Colonic mucosa (tissue), 4 donors: ENCODE data around the gene LRRC3B. TPM values are rescaled to one million over a fixed set of nuclear protein-coding genes. Genes with fewer than 3 reads are reported as not detected.

Source experiments
- DNase-seq: peaks from one replicate; pipeline ENCODE4 v3.0.0-alpha.2; 2020
- H3K27ac ChIP-seq: fragments of 200-600 bp; one replicate; pipeline ENCODE4 v1.8.0; 2021
- H3K27me3 ChIP-seq: fragments of 200-600 bp; one replicate; pipeline ENCODE4 v1.8.0; 2021
- H3K36me3 ChIP-seq: fragments of 200-600 bp; one replicate; pipeline ENCODE4 v1.8.0; 2021
- H3K4me1 ChIP-seq: fragments of 200-600 bp; one replicate; pipeline ENCODE4 v1.8.0; 2021; ENCODE audit warnings: mild to moderate bottlenecking
- H3K4me3 ChIP-seq: fragments of 200-600 bp; one replicate; pipeline ENCODE4 v1.8.0; 2021
- H3K9ac ChIP-seq, 2 donors: one replicate each; pipeline ENCODE4 v1.7.0; 2013; ENCODE audit warnings: control low read depth in 2 of 2, low read depth in 2 of 2, low read length in 2 of 2
- H3K9me3 ChIP-seq: fragments of 200-600 bp; one replicate; pipeline ENCODE4 v1.8.0; 2021
- intact Hi-C: fragments of 100-400 bp; cut with DNase I; formaldehyde crosslinking; loops from one replicate; pipeline ENCODE4 v1.14.1; 2022
- total RNA-seq, 2 donors: library from RNA; stranded (reverse); fragmentation: NEBNext Ultra II Directional in 1 of 2; extraction: Animal tissue kit (Norgen Biotek cat#: 25700) in 1 of 2; gene quantifications; one replicate each; pipeline ENCODE4 v1.2.1, GENCODE V29; 2021
- TF ChIP-seq, protein P1 (sequence below): fragments of 200-600 bp; IDR thresholded peaks from one replicate; pipeline ENCODE4 v1.8.0; 2022; ENCODE audit warnings: antibody characterized with exemption, mild to moderate bottlenecking
- donor health status: healthy.
- donor health status: DM: no; HTN: no; CAD: no.
- donor health status: DM: no; HTN: no; CAD: no.

LRRC3B gene
- total RNA-seq, 2 donors from 2014 or later: 0.08 to 0.15 TPM

- TF ChIP-seq, protein P1, sequence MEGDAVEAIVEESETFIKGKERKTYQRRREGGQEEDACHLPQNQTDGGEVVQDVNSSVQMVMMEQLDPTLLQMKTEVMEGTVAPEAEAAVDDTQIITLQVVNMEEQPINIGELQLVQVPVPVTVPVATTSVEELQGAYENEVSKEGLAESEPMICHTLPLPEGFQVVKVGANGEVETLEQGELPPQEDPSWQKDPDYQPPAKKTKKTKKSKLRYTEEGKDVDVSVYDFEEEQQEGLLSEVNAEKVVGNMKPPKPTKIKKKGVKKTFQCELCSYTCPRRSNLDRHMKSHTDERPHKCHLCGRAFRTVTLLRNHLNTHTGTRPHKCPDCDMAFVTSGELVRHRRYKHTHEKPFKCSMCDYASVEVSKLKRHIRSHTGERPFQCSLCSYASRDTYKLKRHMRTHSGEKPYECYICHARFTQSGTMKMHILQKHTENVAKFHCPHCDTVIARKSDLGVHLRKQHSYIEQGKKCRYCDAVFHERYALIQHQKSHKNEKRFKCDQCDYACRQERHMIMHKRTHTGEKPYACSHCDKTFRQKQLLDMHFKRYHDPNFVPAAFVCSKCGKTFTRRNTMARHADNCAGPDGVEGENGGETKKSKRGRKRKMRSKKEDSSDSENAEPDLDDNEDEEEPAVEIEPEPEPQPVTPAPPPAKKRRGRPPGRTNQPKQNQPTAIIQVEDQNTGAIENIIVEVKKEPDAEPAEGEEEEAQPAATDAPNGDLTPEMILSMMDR: no peak
- DNase-seq: no peak
- H3K27ac ChIP-seq: no peak overlapping the region
- H3K4me3 ChIP-seq: no peak overlapping the region
- no peaks in the 10 kb centered on the region for H3K4me1 ChIP-seq
- no peaks in the 10 kb centered on the region for H3K9me3 ChIP-seq
- no peaks in the 10 kb centered on the region for H3K27me3 ChIP-seq
- intact Hi-C loops: no loop called here
- H3K9ac ChIP-seq: no peak overlapping the region
- H3K36me3 ChIP-seq: no peaks in the 10 kb centered on the region
These were observed 12.0 kb downstream of the LRRC3B start for GRCh38 chr3:26634601-26635000.

- H3K27me3 ChIP-seq: no peaks in the 10 kb centered on the region
- no peaks in the 10 kb centered on the region for H3K9me3 ChIP-seq
- H3K27ac ChIP-seq: no peak overlapping the region
- no peaks in the 10 kb centered on the region for H3K36me3 ChIP-seq
- intact Hi-C loops: no loop called here
- no peak overlapping the region for H3K4me3 ChIP-seq
- H3K9ac ChIP-seq: no peak overlapping the region
- TF ChIP-seq, protein P1: no peak
- no peaks in the 10 kb centered on the region for H3K4me1 ChIP-seq
- DNase-seq: no peak
These were observed 13.6 kb downstream of the LRRC3B start for GRCh38 chr3:26636096-26636727.

DNA sequence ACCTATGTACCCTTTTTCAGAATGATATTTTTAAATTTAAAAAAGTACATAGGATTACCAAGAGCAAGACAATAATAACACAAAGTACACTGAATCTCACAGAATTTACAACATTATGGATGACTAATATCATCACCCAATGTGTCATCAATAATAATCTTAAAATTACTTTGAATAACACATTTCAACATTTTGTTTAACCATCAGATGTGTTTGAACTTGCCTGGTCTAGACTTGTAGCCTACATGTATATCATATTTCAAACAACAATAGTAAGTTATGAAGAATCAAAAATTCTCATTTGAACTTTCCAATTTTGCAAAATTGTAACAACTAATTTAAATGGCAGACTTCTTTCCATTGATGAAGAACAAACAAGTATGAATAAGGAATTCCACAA lies 15.1 kb downstream of the LRRC3B start:
- intact Hi-C loops: no loop called here
- Histone ChIP-seq H3K4me3 (no peak overlapping the region), H3K36me3 (no peaks in the 10 kb centered on the region), H3K27me3 (no peaks in the 10 kb centered on the region), H3K4me1 (no peaks in the 10 kb centered on the region), H3K9ac (no peak overlapping the region), H3K9me3 (no peaks in the 10 kb centered on the region), H3K27ac (no peak overlapping the region)
- DNase-seq: no peak
- TF ChIP-seq, protein P1: no peak

DNA sequence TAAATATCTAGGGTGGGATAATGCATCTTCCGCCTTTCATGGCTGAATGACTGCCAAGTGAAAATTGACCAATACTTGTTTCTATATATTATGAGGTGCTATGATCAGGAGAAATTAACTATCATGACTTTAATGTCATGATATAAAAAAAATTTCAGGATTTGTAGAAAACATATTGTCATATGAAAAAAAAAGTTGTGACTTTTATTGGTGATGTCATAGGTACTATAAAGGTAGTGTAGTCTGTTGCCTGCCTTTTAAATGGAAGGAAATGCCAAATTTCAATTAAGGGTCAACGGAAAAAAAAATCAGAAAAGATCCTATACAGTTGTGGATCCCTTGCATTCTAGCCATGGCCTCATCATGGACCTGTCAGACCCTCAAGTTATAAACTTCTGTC lies 15.5 kb downstream of the LRRC3B start:
- H3K4me1 ChIP-seq: no peaks in the 10 kb centered on the region
- H3K27me3 ChIP-seq: no peaks in the 10 kb centered on the region
- intact Hi-C loops: no loop called here
- no peak for DNase-seq
- no peaks in the 10 kb centered on the region for H3K9me3 ChIP-seq
- no peak overlapping the region for H3K27ac ChIP-seq
- no peak overlapping the region for H3K9ac ChIP-seq
- H3K36me3 ChIP-seq: no peaks in the 10 kb centered on the region
- H3K4me3 ChIP-seq: no peak overlapping the region
- TF ChIP-seq, protein P1: no peak

DNA sequence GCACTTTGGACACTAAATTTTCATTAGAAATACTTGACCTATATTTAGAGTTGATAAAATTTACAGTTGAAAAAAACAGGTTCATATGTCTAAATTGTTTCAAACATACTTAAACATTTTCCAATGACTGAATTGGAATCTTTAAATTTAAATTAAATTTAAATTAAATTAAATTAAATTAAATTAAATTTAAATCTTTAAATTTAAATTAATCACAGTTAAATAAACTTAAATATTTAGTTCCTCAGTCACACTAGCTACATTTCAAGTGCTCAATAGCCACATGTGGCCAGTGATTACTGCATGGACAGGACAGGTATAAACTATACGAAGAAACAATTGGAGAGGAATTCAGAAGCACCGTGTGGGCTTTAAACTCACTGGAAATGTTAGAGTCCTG lies 16.8 kb downstream of the LRRC3B start:
- DNase-seq: no peak
- no peak overlapping the region for H3K4me3 ChIP-seq
- TF ChIP-seq, protein P1: no peak
- H3K27me3 ChIP-seq: no peaks in the 10 kb centered on the region
- no peaks in the 10 kb centered on the region for H3K36me3 ChIP-seq
- H3K4me1 ChIP-seq: no peaks in the 10 kb centered on the region
- H3K9me3 ChIP-seq: no peaks in the 10 kb centered on the region
- H3K27ac ChIP-seq: no peak overlapping the region
- no peak overlapping the region for H3K9ac ChIP-seq
- intact Hi-C loops: no loop called here
